ENCODE measurements around the gene EME1.

The EME1 gene

GRCh38 chr17:50364061-50364458, 9.0 kb upstream of the EME1 start:
- DNase-seq (ENCODE audit: low read depth) = no peak

DNA sequence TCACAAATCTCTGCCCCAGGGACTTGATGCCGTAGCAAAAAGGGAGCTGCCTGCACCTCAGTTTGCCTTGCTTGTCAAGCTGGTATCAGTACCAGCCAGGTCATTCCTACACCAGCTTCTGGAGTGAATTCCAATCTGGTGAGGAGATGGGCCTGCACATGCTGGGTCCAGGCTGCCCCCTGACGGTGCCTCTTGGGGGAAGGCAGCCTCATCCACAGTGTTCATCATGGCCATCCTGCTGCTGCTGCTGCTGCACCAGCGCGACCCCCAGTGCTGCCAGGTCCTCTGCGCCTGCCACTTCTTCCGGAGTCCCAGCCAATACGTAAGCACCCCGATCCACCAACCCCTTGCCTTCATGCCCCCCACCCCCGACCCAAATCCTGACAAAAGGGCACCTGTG, 8.3 kb upstream of the EME1 start:
- DNase-seq (ENCODE audit: low read depth) = no peak

DNA sequence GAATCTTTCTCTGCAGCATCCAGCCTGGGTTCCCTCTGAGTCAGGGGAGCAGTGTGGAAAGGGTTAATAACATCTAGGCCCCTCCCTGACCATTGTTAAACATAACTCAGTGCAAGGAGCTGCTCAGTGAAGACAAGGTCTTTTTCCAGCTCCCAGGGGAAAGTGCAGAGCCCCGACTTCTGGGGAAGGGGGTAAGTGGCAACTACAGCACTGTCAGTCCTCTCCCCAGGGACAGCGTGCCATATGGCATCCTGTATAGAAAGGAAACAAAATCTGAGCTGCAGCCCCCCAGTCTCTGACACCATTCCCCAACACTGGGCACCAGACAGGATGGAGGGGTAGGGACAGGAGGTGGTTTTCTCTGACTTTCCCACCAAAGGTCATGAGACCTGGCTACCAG, 7.9 kb upstream of the EME1 start:
- no peak for DNase-seq (ENCODE audit: low read depth)

- no peak for DNase-seq (ENCODE audit: low read depth)
Observed at GRCh38 chr17:50365649-50366393, 7.2 kb upstream of the EME1 start.

GRCh38 chr17:50367401-50367800, 5.6 kb upstream of the EME1 start:
- DNase-seq (ENCODE audit: low read depth) = no peak

GRCh38 chr17:50370052-50370451, 3.0 kb upstream of the EME1 start:
- no peak for DNase-seq (ENCODE audit: low read depth)

DNA sequence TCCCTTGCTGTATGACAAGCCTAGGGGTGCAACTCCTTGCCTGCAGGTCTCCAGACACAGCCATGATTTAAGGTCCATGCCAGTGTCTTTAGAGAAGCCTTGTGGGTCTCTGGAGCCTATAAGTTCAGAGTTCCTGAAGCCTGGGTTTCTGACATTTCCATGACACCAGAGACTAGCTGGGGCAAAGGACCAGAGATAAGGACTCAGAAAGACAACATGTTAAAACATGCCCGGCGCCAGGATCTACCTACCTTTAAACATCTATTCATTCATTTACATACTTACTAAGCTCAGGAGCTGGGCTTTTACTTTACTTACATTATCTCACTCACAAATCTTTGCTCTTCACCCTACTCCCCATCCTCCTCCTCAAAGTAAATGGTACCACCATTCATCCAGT, 1.5 kb upstream of the EME1 start:
- DNase-seq (ENCODE audit: low read depth) = no peak

DNA sequence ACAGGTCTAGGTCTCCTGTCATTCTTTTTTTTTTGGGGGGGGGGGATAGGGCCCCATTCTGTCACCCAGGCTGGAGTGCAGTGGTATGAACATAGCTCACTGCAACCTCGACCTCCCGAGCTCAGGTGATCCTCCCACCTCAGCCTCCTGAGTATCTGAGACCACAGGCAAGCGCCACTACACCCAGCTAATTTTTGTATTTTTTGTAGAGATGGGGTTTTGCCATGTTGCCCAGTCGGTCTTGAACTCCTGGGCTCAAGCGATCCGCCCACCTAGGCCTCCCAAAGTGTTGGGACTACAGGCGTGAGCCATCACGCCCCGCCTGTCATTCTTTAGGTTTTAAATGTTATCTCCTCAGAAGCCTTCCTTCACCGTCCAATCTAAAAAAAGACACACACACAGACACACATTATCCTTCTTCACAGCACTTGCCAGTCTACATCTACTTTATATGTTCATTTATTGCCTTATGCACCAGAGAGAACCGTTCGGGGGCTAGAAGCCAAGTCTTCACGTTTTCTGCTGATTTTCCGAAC, 739 bp upstream of the EME1 start:
- no peak for DNase-seq (ENCODE audit: low read depth)

DNA sequence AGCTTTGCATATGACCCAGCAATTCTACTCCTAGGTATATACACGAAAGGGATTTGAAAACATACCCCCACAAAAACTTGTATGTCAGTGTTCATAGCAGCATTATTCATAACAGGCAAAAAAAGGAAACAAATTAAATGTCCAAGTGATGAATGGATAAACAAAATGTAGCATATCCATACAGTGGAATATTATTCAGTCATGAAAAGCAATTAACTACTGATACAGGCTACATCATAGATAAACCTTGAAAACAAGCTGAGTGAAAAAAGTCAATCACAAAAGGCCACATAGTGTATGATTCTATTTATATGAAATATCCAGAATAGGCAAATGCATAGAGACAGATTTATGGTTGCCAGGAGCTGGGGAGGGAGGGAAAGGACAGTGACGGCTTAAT, 676 bp downstream of the EME1 start:
- no peak for DNase-seq (ENCODE audit: low read depth)

DNA sequence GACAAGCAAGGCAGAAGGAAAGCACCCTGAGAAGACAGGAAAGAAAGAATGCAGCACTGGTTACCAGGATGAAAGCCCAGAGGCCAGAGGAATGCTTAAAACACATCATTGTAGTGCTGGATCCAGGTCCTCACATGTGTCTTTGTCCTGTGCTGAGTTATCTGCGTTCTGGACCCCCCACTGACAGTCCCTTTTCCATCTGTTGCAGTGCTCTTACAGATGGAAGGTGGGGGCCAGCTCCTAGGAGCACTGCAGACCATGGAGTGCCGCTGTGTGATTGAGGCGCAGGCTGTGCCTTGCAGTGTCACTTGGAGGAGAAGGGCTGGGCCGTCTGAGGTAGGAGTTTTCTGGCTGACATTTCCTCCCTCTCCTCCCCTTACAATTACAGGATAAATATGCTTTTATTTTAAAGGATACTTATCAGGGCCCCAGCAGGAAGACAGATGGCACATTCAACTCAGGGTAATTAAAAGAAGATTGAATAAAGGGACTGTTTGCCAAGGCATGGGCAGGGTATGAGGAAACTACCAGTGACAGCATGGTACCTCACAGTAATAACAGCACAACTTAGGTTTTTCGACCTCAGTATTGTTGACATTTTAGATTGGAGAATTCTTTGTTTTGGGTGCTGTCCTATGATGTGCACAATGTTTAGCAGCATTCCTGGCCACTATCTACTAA, 3.0 kb downstream of the EME1 start:
- no peak for DNase-seq (ENCODE audit: low read depth)

DNA sequence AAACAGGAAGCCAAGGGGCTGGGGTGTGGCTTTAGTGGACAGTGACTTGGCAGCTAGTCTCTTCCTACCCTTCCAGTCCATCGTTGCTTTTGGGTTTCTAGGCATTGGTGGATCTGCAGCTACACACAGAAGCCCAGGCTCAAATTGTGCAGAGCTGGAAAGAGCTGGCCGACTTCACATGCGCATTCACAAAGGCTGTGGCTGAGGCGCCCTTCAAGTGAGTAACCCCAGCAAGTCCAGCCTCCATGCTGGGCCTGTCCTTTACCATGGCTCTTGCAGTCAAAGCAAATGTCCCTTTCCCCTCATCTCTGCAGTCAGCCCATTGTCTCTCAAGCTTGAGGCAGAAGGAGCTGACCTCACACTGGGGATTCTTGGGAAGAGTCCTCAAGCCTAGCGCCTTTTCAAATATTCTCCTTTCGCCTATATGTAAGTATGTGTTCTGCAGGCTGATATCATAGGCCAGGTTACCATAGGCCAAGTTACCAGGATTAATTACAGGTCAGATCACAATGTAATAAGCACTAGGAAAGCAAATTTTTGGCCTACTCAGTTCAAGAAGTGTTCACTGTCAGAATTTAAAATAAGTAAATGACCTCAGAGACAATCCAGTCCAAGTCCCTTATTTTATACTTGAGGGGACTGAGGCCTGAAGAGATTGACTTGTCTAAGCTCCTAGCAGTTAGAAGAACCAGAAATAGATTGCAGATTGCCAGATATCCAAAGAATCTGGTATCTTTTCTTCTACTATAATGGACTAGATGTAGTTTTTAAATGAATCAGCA, 6.5 kb downstream of the EME1 start:
- no peak for DNase-seq (ENCODE audit: low read depth)

DNA sequence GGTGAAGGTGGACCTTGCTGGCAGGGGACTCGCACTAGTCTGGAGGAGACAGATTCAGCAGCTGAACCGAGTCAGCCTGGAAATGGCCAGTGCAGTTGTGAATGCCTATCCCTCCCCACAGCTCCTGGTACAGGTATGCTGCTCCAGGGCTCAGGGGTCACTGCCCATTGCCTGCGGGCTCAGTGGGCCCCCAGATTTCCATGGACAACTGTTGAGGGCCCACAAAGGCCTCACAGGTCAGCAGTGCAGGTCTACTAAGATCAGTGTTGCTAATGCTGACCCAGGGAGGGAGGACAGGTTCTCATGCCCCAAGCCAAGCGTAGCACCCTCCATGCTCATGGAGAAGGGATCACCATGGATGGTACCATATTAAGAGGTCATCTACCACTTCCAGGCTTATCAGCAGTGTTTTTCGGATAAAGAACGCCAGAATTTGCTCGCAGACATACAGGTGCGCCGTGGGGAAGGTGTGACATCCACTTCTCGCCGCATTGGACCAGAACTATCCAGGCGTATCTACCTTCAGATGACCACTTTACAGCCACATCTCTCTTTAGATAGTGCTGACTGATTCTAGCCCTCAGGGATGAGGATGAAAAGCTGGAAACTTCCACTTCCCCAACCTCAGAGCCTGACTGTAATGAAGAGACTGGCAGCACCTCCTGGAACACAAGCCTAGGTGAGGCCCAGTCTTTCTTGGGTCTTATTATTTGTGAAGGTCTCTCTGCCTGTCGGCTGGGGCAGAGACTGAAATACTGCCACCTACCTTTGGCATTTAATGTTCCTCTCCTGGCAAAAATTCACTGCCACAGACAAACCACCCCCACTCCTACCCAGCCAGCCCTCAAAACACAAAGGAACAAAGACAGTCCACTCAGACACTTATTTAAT, 7.6 kb downstream of the EME1 start:
- DNase-seq (ENCODE audit: low read depth) = no peak

DNA sequence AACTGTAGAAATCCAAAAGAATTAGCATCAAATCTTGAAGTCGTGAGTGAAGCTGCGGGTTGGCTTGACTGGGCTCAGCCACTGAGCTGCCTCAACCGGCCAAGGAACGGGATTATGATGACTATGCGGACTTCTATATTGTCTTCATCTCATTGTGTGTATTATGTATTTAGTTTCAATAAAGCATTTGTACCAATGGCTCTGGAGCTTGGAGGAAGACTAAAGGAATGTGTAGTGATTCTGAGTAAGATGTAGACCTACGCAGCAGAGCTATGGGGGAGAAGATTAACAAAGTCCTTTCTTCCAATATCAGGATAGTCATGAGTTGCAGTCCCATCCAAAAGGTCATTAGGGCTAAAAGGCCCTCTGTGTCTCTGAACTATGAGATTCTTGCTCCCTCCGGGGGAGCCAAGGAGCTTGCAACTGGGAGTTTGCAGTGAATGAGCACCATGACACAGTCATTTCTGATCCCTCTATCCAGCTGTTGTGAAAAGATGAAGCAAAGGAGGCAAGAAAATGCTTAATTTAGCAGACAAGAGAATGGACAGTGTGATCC, 8.3 kb downstream of the EME1 start:
- no peak for DNase-seq (ENCODE audit: low read depth)

- no peak for DNase-seq (ENCODE audit: low read depth)
Observed at GRCh38 chr17:50381920-50382319, 8.9 kb downstream of the EME1 start.

DNA sequence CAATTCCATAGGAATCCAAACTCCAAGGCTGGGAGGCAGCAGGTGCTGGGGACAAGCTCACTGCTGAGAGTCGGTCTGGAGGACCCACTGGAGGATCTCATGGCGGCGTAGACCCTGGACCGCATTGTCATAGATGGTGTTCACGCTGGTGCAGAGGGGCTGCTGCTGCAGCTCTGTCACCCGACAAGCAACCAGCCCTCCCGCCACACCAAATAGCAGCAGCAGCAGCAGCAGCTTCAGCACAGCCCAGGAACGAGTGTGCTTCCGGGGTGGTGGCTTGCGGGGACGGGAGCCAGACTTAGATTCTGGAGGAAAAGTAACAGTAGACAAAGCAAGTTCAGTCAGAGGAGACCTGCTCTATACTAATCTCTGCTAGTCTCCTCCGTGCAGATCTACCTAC, 9.9 kb downstream of the EME1 start:
- no peak for DNase-seq (ENCODE audit: low read depth)

- DNase-seq (ENCODE audit: low read depth) = no peak
Observed at GRCh38 chr17:50386510-50386909, 13.5 kb downstream of the EME1 start.

GRCh38 chr17:50388728-50389127, 15.7 kb downstream of the EME1 start:
- DNase-seq (ENCODE audit: low read depth) = no peak

DNA sequence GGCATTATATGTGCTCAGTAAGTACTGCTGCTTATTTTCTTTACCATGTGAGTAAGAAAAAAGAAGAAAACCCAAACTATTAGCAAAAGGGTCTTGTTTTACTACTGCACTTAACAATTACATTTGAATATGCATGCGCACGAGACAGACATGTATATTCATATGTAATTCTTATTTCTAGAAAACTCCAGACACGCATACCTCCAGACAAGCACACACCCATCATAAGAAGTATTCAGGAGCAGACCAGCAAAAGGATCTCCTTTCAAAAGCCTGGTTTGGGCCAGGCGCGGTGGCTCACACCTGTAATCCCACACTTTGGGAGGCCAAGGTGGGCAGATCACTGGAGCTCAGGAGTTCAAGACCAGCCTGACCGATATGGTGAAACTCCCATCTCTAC, 16.5 kb downstream of the EME1 start:
- no peak for DNase-seq (ENCODE audit: low read depth)

DNA sequence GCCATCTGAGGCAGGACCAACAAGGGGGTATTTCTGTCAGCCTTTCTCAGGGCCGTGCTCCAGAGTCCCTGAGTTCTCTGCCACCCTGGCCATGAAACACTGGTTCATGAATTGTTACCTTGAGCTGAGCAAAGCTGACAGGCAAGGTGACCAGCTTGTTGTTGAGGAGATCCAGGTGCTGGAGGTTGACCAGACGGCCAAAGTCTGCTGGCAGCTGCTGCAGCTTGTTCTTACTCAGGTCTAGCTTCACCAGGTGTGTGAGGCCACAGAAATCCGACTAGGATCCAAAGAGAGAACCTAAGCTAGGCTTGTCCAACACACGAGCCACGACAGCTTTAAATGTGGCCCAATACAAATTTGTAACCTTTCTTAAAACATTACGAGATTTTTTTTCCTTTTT, 19.6 kb downstream of the EME1 start:
- DNase-seq (ENCODE audit: low read depth) = no peak

GRCh38 chr17:50393700-50394099, 20.7 kb downstream of the EME1 start:
- no peak for DNase-seq (ENCODE audit: low read depth)

GRCh38 chr17:50394711-50395110, 21.7 kb downstream of the EME1 start:
- no peak for DNase-seq (ENCODE audit: low read depth)
